ENCODE results near the gene C10orf62.

The C10orf62 gene

DNA sequence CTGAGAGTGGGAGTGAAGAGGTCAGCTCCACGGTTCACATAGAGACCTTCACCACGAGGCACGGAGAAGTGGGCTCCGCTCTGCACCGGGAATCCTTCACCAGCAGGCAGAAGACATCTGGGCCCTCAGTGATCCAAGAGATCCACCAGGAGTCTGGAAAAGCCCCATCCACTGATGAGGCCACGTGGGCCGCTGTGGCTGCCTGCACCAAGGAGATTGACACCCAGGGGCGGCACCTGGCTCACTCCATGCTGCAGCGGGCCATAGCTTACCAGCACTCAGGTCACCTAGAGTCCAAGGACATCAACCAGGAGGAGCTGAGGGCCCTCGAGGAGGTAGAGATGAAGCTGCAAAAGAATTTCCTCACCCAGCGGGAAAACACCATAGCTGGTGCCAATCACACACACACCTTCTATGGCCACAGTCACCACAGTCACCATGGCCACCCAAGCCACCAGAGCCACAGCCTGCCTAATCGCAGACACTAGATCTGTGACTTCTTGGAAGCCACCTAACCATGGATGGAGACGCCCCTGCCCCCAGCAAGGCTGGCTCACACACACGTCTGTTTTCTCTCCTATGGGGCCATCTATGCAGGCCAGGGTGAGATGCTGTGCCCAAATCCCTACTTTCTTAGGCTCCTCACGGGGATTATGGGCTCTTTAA is 694 bp downstream of the C10orf62 start (continued):
- TF ChIP-seq, protein P1, sequence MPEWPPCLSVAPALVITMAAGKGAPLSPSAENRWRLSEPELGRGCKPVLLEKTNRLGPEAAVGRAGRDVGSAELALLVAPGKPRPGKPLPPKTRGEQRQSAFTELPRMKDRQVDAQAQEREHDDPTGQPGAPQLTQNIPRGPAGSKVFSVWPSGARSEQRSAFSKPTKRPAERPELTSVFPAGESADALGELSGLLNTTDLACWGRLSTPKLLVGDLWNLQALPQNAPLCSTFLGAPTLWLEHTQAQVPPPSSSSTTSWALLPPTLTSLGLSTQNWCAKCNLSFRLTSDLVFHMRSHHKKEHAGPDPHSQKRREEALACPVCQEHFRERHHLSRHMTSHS (tag by site-specific recombination; IDR thresholded peaks at IDR 0.05) = no peak
- TF ChIP-seq, protein P2, sequence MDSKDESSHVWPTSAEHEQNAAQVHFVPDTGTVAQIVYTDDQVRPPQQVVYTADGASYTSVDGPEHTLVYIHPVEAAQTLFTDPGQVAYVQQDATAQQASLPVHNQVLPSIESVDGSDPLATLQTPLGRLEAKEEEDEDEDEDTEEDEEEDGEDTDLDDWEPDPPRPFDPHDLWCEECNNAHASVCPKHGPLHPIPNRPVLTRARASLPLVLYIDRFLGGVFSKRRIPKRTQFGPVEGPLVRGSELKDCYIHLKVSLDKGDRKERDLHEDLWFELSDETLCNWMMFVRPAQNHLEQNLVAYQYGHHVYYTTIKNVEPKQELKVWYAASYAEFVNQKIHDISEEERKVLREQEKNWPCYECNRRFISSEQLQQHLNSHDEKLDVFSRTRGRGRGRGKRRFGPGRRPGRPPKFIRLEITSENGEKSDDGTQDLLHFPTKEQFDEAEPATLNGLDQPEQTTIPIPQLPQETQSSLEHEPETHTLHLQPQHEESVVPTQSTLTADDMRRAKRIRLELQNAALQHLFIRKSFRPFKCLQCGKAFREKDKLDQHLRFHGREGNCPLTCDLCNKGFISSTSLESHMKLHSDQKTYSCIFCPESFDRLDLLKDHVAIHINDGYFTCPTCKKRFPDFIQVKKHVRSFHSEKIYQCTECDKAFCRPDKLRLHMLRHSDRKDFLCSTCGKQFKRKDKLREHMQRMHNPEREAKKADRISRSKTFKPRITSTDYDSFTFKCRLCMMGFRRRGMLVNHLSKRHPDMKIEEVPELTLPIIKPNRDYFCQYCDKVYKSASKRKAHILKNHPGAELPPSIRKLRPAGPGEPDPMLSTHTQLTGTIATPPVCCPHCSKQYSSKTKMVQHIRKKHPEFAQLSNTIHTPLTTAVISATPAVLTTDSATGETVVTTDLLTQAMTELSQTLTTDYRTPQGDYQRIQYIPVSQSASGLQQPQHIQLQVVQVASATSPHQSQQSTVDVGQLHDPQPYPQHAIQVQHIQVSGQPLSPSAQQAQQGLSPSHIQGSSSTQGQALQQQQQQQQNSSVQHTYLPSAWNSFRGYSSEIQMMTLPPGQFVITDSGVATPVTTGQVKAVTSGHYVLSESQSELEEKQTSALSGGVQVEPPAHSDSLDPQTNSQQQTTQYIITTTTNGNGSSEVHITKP (tag by site-specific recombination; IDR thresholded peaks at IDR 0.05) = no peak

DNA sequence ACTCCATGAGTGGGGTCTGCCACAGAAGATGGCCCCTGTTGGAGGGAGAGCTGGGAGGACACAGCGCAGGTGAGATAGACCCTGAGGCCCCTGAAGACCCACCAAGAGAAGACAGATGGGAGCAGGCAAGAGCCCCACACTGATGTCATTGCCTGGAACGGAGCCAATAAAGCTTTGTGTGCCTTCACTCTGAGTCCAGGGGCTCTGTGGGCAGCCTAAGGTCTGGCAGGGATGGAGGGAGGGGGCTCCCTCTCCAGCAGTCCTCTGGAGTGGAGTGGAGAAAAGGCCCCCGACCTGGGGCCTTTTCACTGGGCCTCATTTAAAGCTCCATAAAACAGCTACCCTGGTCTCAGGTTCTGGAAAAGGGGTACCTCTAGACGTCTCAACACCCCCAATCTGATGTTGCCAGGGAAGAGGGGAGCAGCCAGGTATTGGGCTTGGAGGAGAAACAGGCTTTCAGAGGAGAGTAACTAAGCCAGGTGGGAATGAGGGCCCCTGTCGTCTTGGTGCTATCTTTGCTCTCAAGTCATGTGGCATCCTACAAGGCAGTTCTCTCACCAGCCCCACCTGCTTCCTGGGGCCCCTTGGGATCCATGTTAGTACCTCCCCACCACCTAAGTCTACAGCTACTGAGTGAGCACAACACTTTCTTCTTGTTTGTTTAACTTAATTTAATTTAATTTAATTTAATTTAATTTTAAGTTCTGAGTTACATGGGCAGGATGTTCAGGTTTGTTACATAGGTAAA is 1.4 kb downstream of the C10orf62 start:
- TF ChIP-seq ZBTB21 (tag by site-specific recombination; IDR thresholded peaks at IDR 0.05) = no peak
- no peak for TF ChIP-seq ZNF366 (tag by site-specific recombination; conservative IDR thresholded peaks at IDR 0.05)
- TF ChIP-seq, protein P3, sequence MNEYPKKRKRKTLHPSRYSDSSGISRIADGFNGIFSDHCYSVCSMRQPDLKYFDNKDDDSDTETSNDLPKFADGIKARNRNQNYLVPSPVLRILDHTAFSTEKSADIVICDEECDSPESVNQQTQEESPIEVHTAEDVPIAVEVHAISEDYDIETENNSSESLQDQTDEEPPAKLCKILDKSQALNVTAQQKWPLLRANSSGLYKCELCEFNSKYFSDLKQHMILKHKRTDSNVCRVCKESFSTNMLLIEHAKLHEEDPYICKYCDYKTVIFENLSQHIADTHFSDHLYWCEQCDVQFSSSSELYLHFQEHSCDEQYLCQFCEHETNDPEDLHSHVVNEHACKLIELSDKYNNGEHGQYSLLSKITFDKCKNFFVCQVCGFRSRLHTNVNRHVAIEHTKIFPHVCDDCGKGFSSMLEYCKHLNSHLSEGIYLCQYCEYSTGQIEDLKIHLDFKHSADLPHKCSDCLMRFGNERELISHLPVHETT (tag by site-specific recombination; IDR thresholded peaks at IDR 0.05) = no peak
- TF ChIP-seq ZNF664 (tag by site-specific recombination; IDR thresholded peaks at IDR 0.05) = peak; percentile 37; the same call in 1 of the 2 replicates
- peak; percentile 51 for TF ChIP-seq ZIC2 (tag by site-specific recombination; IDR thresholded peaks at IDR 0.05)
- TF ChIP-seq ZNF202 (tag by site-specific recombination; IDR thresholded peaks at IDR 0.05; ENCODE audit: borderline replicate concordance) = no peak
- TF ChIP-seq ZNF335 (tag by site-specific recombination; conservative IDR thresholded peaks at IDR 0.05) = peak; percentile 61
- no peak for TF ChIP-seq ZNF510 (tag by site-specific recombination; IDR thresholded peaks at IDR 0.05; ENCODE audit: insufficient replicate concordance)
- TF ChIP-seq ZNF214 (tag by site-specific recombination; IDR thresholded peaks at IDR 0.05; ENCODE audit: borderline replicate concordance) = no peak
- no peak for TF ChIP-seq SCRT1 (tag by site-specific recombination; IDR thresholded peaks at IDR 0.05; ENCODE audit: borderline replicate concordance)
- Histone ChIP-seq H3K4me3 (ENCODE audit: low read depth, low read length) (no peak overlapping the region), H3K27ac (ENCODE audit: extremely low read depth, low read depth, low read length) (no peak overlapping the region), H3K36me3 (ENCODE audit: control insufficient read depth in 2 of 2, insufficient read depth in 1 of 2, low read length in 2 of 2) (no peaks in the 10 kb centered on the region), H3K4me1 (ENCODE audit: control insufficient read depth, insufficient read depth, low read length) (no peaks in the 10 kb centered on the region), H3K9me3 (ENCODE audit: control insufficient read depth, insufficient read depth, low read depth, low read length) (no peaks in the 10 kb centered on the region)
- CTCF ChIA-PET = interaction anchor here (1.2 to 2.9 kb wide), 4 partner anchors 16 to 37 kb away, joined by 4 to 11 read pairs (median 6); partner anchors contain the start of gene ANKRD2
- POLR2A ChIA-PET = no interaction called here

DNA sequence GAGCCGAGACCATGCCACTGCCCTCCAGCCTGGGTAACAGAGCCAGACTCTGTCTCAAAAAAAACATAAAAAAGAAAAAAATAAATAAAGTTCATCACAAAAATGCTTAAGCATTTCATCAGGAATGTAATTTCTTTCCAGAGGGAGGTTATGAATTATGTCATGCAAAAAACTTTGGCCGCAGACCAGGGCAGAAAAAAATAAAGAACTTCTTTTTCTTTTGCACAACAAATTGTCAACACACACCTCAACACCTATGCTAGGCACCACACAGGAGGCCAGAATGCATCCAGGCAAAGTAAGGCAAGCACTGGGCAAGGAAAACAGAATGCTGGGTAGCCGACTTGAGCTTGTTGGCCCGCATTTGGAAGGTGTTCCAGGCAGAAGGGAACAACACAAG is 3.9 kb downstream of the C10orf62 start:
- TF ChIP-seq ZNF174 (tag by site-specific recombination; IDR thresholded peaks at IDR 0.05) = no peak
- no peak for TF ChIP-seq ZNF132 (tag by site-specific recombination; IDR thresholded peaks at IDR 0.05; ENCODE audit: borderline replicate concordance)
- TF ChIP-seq HOXD13 (CRISPR knock-in tag; IDR thresholded peaks at IDR 0.05; ENCODE audit: borderline replicate concordance) = no peak
- no peak for TF ChIP-seq GLIS2 (tag by site-specific recombination; IDR thresholded peaks at IDR 0.05)
- TF ChIP-seq ZBTB1 (tag by site-specific recombination; IDR thresholded peaks at IDR 0.05) = no peak
- TF ChIP-seq ZNF529 (tag by site-specific recombination; IDR thresholded peaks at IDR 0.05; ENCODE audit: insufficient replicate concordance) = no peak
- no peak for TF ChIP-seq GFI1B (tag by site-specific recombination; IDR thresholded peaks at IDR 0.05)
- no peak for TF ChIP-seq YY2 (tag by site-specific recombination; IDR thresholded peaks at IDR 0.05)
- no peak for TF ChIP-seq IKZF3 (tag by site-specific recombination; IDR thresholded peaks at IDR 0.05)
- TF ChIP-seq, protein P4, sequence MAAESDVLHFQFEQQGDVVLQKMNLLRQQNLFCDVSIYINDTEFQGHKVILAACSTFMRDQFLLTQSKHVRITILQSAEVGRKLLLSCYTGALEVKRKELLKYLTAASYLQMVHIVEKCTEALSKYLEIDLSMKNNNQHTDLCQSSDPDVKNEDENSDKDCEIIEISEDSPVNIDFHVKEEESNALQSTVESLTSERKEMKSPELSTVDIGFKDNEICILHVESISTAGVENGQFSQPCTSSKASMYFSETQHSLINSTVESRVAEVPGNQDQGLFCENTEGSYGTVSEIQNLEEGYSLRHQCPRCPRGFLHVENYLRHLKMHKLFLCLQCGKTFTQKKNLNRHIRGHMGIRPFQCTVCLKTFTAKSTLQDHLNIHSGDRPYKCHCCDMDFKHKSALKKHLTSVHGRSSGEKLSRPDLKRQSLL (tag by site-specific recombination; IDR thresholded peaks at IDR 0.05) = no peak
- TF ChIP-seq, protein P5, sequence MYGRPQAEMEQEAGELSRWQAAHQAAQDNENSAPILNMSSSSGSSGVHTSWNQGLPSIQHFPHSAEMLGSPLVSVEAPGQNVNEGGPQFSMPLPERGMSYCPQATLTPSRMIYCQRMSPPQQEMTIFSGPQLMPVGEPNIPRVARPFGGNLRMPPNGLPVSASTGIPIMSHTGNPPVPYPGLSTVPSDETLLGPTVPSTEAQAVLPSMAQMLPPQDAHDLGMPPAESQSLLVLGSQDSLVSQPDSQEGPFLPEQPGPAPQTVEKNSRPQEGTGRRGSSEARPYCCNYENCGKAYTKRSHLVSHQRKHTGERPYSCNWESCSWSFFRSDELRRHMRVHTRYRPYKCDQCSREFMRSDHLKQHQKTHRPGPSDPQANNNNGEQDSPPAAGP (tag by site-specific recombination; IDR thresholded peaks at IDR 0.05) = no peak
- TF ChIP-seq ZBTB7A (tag by site-specific recombination; IDR thresholded peaks at IDR 0.05; ENCODE audit: low read depth) = no peak
- POLR2A ChIA-PET = no interaction called here

More for the DNA sequence above, 3.9 kb downstream of the C10orf62 start:
- H3K4me1 ChIP-seq (ENCODE audit: control insufficient read depth, insufficient read depth, low read length) = no peaks in the 10 kb centered on the region
- H3K4me3 ChIP-seq (ENCODE audit: low read depth, low read length) = no peak overlapping the region
- no peak overlapping the region for H3K27ac ChIP-seq (ENCODE audit: extremely low read depth, low read depth, low read length)
- H3K36me3 ChIP-seq (ENCODE audit: control insufficient read depth in 2 of 2, insufficient read depth in 1 of 2, low read length in 2 of 2) = no peaks in the 10 kb centered on the region
- CTCF ChIA-PET = interaction anchor here (0.6 to 0.8 kb wide), 3 partner anchors 9 to 21 kb away, joined by 3 to 4 read pairs (median 3); partner anchors contain the start of gene ANKRD2
- H3K9me3 ChIP-seq (ENCODE audit: control insufficient read depth, insufficient read depth, low read depth, low read length) = no peaks in the 10 kb centered on the region

All from HEK293 (cell line).